ENCODE measurements around the gene MGAM2.

GRCh38 chr7:142257958-142258357 lies 146.4 kb downstream of the MGAM2 start, which contains the start of gene PRSS58:
- TF ChIP-seq RCOR1 (IDR thresholded peaks at IDR 0.05; ENCODE audit: insufficient replicate concordance, low read length) (no peak), POLR2A (IDR thresholded peaks at IDR 0.05; ENCODE audit: low read depth, low read length) (no peak), USF2 (IDR thresholded peaks at IDR 0.05; ENCODE audit: low read depth, low read length) (no peak), CTCF (conservative IDR thresholded peaks at IDR 0.05; ENCODE audit: low read depth, low read length) (no peak), RAD21 (IDR thresholded peaks at IDR 0.05; ENCODE audit: low read length) (no peak), BHLHE40 (IDR thresholded peaks at IDR 0.05; ENCODE audit: low read depth, low read length) (no peak), MAFK (IDR thresholded peaks at IDR 0.05; ENCODE audit: low read depth, low read length) (no peak), RFX5 (IDR thresholded peaks at IDR 0.05; ENCODE audit: low read depth, low read length) (no peak), ELK1 (IDR thresholded peaks at IDR 0.05; ENCODE audit: borderline replicate concordance, low read depth, low read length) (no peak), CEBPB (IDR thresholded peaks at IDR 0.05; ENCODE audit: low read depth, low read length) (no peak), SMC3 (IDR thresholded peaks at IDR 0.05; ENCODE audit: low read depth, low read length) (no peak), CHD1 (IDR thresholded peaks at IDR 0.05; ENCODE audit: low read depth, low read length) (no peak), MAZ (IDR thresholded peaks at IDR 0.05; ENCODE audit: borderline replicate concordance, low read depth, low read length) (no peak)

Data from IMR-90 (cell line).